Activated CD8-positive, alpha-beta memory T cell treated with anti-CD3 and anti-CD28 coated beads, Interleukin-2, amount 10 ng/mL, durations not matched to agents 7 days and 5 days (primary cell): ENCODE results near the gene HBM. TPM values are rescaled to one million over a fixed set of nuclear protein-coding genes. Genes with fewer than 3 reads are reported as not detected.
"Not testable (repeated sequence)": the region's sequence is repeated elsewhere in the genome, so short reads cannot be mapped to it uniquely, and the experiment has no call there.

Experiments
- ATAC-seq: fragments of 150-1000 bp; cut with Tn5 transposase; one replicate; pipeline ENCODE4 v1.10.0; 2021; ENCODE audit warnings: moderate library complexity
- CTCF ChIA-PET: fragments of 350-600 bp; sonication (Branson Sonifier 250); formaldehyde crosslinking; loops from one replicate; lab custom pipeline; 2021; ENCODE audit warnings: antibody characterized with exemption; lab: Charles Lee
- DNase-seq: peaks from one replicate; pipeline ENCODE4 v3.0.0-alpha.2; 2020
- H3K27ac Mint-ChIP-seq: one replicate; pipeline ENCODE4 v1.8.0; 2021; ENCODE audit warnings: mild to moderate bottlenecking, mixed read lengths
- H3K27me3 Mint-ChIP-seq: one replicate; pipeline ENCODE4 v1.8.0; 2021; ENCODE audit warnings: mixed read lengths
- H3K36me3 Mint-ChIP-seq: one replicate; pipeline ENCODE4 v1.8.0; 2021; ENCODE audit warnings: mild to moderate bottlenecking, mixed read lengths
- H3K4me1 Mint-ChIP-seq: one replicate; pipeline ENCODE4 v1.8.0; 2021; ENCODE audit warnings: mixed read lengths
- H3K4me3 Mint-ChIP-seq: one replicate; pipeline ENCODE4 v1.8.0; 2021; ENCODE audit warnings: mild to moderate bottlenecking, moderate library complexity, mixed read lengths
- H3K9me3 Mint-ChIP-seq: one replicate; pipeline ENCODE4 v1.8.0; 2022; ENCODE audit warnings: low read depth, mixed read lengths
- total RNA-seq, 2 experiments: library from RNA; stranded (reverse); gene quantifications; one replicate each; pipeline ENCODE4 v1.2.3, GENCODE V29; 2021

HBM gene
- total RNA-seq, 2 experiments from 2014 or later: not detected

DNA sequence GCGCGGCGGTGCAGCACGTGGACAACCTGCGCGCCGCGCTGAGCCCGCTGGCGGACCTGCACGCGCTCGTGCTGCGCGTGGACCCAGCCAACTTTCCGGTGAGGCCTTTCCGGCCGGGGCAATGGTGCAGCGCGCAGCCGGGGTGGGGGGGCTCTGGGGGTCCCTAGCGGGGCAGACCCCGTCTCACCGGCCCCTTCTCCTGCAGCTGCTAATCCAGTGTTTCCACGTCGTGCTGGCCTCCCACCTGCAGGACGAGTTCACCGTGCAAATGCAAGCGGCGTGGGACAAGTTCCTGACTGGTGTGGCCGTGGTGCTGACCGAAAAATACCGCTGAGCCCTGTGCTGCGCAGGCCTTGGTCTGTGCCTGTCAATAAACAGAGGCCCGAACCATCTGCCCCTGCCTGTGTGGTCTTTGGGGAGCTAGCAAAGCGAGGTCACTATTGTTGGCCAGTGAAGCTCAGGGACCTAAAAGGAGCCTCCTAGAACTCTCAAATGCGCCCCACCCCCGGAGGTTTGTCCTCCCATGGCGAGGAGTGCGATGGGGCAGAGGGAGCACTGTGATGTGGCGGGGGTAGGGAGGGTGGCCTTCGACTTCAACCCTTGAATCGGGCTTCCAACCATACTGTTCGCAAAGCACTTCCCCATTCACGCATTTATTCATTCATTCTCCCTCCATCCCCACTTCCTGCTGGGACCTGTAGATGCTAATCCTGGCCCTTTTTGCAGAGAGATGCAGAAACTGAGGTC, 770 bp downstream of the HBM start:
- Mint-ChIP-seq H3K27me3 (peaks cover 55% of the 10 kb centered on the region), H3K9me3 (no peaks in the 10 kb centered on the region), H3K4me1 (peaks cover 4% of the 10 kb centered on the region), H3K4me3 (no peak overlapping the region), H3K27ac (no peak overlapping the region), H3K36me3 (no peaks in the 10 kb centered on the region)
- ATAC-seq: no peak
- CTCF ChIA-PET: no interaction called here
- DNase-seq: no peak

DNA sequence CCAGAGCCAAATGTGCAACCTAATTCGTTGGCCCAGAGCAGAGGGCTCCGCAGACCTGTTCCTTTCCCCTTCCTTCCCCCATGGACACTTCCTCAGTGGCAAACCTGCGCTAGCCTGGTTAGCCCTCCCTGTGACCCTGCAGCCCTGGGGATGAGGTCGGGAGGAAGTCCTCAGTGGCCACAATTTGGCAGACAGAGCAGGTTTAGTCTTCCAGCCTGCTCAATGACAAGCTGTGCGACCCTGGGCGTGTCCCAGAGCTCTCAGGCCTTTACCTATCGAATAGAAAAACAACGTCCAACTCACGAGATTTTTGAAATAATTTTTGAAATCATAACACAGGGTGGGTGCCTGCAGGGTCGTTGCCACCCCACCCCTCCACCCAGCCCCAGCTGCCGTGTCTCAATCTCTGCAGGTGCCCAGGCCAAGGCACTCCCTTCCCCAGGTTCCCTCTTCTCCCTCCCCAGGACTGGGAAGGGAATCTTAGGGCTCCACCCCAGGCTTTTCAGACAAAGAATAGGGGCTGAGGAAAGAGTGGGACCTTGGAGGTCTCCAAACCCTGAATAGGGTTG, 1.4 kb downstream of the HBM start:
- CTCF ChIA-PET: interaction anchor here (1.6 kb wide), 1 partner anchor 102 kb away, joined by 4 read pairs; no protein-coding TSS in a partner anchor
- DNase-seq: no peak
- peaks cover 4% of the 10 kb centered on the region for H3K4me1 Mint-ChIP-seq
- H3K9me3 Mint-ChIP-seq: no peaks in the 10 kb centered on the region
- ATAC-seq: no peak
- no peak overlapping the region for H3K27ac Mint-ChIP-seq
- H3K27me3 Mint-ChIP-seq: peaks cover 59% of the 10 kb centered on the region
- H3K36me3 Mint-ChIP-seq: no peaks in the 10 kb centered on the region
- H3K4me3 Mint-ChIP-seq: no peak overlapping the region

DNA sequence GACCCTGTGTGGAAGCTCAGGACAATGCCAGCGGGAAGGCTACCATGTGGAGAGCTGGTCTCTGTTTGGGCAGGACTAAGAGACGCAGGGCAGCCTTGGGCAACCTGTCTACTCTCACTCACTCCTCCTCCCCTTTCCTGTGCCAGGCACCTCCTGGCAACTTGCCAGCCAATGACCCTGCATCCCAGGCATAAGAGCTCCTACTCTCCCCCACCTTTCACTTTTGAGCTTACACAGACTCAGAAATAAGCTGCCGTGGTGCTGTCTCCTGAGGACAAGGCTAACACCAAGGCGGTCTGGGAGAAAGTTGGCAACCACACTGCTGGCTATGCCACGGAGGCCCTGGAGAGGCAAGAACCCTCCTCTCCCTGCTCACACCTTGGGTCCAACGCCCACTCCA, 2.6 kb downstream of the HBM start:
- Mint-ChIP-seq H3K27me3 (peaks cover 62% of the 10 kb centered on the region), H3K4me3 (no peak overlapping the region), H3K27ac (no peak overlapping the region), H3K36me3 (no peaks in the 10 kb centered on the region), H3K4me1 (peaks cover 6% of the 10 kb centered on the region), H3K9me3 (no peaks in the 10 kb centered on the region)
- DNase-seq: no peak
- no peak for ATAC-seq
- CTCF ChIA-PET: interaction anchor here (1.4 to 1.9 kb wide), 3 partner anchors 12 to 103 kb away, joined by 4 to 7 read pairs (median 4); no protein-coding TSS in a partner anchor

DNA sequence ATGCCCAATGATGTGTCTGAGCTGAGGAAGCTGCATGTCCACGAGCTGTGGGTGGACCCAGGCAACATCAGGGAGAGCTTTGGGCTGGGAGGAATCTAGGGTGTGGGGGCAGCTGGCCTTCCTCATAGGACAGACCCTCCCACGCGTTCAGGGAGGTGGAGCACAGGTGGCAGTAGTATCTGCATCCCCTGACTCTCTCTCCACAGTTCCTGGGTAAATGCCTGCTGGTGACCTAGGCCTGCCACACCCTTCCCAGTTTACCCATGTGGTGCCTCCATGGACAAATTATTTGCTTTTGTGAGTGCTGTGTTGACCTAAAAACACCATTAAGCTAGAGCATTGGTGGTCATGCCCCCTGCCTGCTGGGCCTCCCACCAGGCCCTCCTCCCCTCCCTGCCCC, 3.2 kb downstream of the HBM start:
- CTCF ChIA-PET: interaction anchor here (1.4 to 1.9 kb wide), 2 partner anchors 13 to 62 kb away, joined by 4 to 7 read pairs; no protein-coding TSS in a partner anchor
- Mint-ChIP-seq H3K4me1 (peaks cover 8% of the 10 kb centered on the region), H3K27ac (no peak overlapping the region), H3K27me3 (peaks cover 66% of the 10 kb centered on the region), H3K9me3 (no peaks in the 10 kb centered on the region), H3K36me3 (no peaks in the 10 kb centered on the region), H3K4me3 (no peak overlapping the region)
- DNase-seq (no peak), ATAC-seq (no peak)

DNA sequence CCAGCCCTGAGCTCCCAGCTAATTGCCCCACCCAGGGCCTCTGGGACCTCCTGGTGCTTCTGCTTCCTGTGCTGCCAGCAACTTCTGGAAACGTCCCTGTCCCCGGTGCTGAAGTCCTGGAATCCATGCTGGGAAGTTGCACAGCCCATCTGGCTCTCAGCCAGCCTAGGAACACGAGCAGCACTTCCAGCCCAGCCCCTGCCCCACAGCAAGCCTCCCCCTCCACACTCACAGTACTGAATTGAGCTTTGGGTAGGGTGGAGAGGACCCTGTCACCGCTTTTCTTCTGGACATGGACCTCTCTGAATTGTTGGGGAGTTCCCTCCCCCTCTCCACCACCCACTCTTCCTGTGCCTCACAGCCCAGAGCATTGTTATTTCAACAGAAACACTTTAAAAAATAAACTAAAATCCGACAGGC, 4.3 kb downstream of the HBM start:
- not testable (repeated sequence) for ATAC-seq, DNase-seq, H3K36me3 Mint-ChIP-seq, H3K4me3 Mint-ChIP-seq, H3K27ac Mint-ChIP-seq, H3K9me3 Mint-ChIP-seq, H3K4me1 Mint-ChIP-seq
- CTCF ChIA-PET: interaction anchor here (1.0 to 1.9 kb wide), 2 partner anchors 10 to 63 kb away, joined by 3 to 7 read pairs; partner anchors contain the start of gene HBQ1
- H3K27me3 Mint-ChIP-seq: peaks cover 75% of the 10 kb centered on the region

DNA sequence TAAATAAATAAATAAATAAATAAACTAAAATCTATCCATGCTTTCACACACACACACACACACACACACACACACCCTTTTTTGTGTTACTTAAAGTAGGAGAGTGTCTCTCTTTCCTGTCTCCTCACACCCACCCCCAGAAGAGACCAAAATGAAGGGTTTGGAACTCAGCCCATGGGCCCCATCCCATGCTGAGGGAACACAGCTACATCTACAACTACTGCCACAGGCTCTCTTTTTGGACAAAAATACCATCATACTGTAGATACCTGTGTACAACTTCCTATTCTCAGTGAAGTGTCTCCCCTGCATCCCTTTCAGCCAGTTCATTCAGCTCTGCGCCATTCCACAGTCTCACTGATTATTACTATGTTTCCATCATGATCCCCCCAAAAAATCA, 5.0 kb downstream of the HBM start:
- Mint-ChIP-seq H3K9me3 (no peaks in the 10 kb centered on the region), H3K27ac (no peak overlapping the region), H3K27me3 (peaks cover 76% of the 10 kb centered on the region), H3K4me3 (no peak overlapping the region), H3K4me1 (peaks cover 7% of the 10 kb centered on the region), H3K36me3 (no peaks in the 10 kb centered on the region)
- ATAC-seq (no peak), DNase-seq (no peak)
- CTCF ChIA-PET: interaction anchor here (1.0 to 1.9 kb wide), 3 partner anchors 10 to 105 kb away, joined by 3 to 7 read pairs (median 4); partner anchors contain the start of gene HBQ1

DNA sequence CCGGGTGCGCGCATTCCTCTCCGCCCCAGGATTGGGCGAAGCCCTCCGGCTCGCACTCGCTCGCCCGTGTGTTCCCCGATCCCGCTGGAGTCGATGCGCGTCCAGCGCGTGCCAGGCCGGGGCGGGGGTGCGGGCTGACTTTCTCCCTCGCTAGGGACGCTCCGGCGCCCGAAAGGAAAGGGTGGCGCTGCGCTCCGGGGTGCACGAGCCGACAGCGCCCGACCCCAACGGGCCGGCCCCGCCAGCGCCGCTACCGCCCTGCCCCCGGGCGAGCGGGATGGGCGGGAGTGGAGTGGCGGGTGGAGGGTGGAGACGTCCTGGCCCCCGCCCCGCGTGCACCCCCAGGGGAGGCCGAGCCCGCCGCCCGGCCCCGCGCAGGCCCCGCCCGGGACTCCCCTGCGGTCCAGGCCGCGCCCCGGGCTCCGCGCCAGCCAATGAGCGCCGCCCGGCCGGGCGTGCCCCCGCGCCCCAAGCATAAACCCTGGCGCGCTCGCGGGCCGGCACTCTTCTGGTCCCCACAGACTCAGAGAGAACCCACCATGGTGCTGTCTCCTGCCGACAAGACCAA, 6.7 kb downstream of the HBM start, which contains the start of gene HBA2:
Gene HBA2, plus strand, starts transcription at position 503 of the 568 bp plus-strand sequence. Its CDS starts 37 bp downstream, at position 540.
- H3K27ac Mint-ChIP-seq, DNase-seq, H3K4me1 Mint-ChIP-seq, H3K9me3 Mint-ChIP-seq, H3K36me3 Mint-ChIP-seq, H3K4me3 Mint-ChIP-seq, CTCF ChIA-PET: not testable (repeated sequence)
- peaks cover 71% of the 10 kb centered on the region for H3K27me3 Mint-ChIP-seq
- peak; percentile 54 for ATAC-seq

DNA sequence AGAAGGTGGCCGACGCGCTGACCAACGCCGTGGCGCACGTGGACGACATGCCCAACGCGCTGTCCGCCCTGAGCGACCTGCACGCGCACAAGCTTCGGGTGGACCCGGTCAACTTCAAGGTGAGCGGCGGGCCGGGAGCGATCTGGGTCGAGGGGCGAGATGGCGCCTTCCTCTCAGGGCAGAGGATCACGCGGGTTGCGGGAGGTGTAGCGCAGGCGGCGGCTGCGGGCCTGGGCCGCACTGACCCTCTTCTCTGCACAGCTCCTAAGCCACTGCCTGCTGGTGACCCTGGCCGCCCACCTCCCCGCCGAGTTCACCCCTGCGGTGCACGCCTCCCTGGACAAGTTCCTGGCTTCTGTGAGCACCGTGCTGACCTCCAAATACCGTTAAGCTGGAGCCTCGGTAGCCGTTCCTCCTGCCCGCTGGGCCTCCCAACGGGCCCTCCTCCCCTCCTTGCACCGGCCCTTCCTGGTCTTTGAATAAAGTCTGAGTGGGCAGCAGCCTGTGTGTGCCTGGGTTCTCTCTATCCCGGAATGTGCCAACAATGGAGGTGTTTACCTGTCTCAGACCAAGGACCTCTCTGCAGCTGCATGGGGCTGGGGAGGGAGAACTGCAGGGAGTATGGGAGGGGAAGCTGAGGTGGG, 7.6 kb downstream of the HBM start:
- H3K9me3 Mint-ChIP-seq, H3K36me3 Mint-ChIP-seq, H3K4me3 Mint-ChIP-seq, H3K27ac Mint-ChIP-seq, DNase-seq, H3K4me1 Mint-ChIP-seq, ATAC-seq, CTCF ChIA-PET: not testable (repeated sequence)
- peaks cover 71% of the 10 kb centered on the region for H3K27me3 Mint-ChIP-seq

DNA sequence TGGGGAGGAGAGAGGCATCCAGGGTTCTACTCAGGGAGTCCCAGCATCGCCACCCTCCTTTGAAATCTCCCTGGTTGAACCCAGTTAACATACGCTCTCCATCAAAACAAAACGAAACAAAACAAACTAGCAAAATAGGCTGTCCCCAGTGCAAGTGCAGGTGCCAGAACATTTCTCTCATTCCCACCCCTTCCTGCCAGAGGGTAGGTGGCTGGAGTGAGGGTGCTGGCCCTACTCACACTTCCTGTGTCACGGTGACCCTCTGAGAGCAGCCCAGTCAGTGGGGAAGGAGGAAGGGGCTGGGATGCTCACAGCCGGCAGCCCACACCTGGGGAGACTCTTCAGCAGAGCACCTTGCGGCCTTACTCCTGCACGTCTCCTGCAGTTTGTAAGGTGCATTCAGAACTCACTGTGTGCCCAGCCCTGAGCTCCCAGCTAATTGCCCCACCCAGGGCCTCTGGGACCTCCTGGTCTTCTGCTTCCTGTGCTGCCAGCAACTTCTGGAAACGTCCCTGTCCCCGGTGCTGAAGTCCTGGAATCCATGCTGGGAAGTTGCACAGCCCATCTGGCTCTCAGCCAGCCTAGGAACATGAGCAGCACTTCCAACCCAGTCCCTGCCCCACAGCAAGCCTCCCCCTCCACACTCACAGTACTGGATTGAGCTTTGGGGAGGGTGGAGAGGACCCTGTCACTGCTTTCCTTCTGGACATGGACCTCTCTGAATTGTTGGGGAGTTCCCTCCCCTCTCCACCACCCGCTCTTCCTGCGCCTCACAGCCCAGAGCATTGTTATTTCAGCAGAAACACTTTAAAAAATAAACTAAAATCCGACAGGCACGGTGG, 8.4 kb downstream of the HBM start:
- not testable (repeated sequence) for DNase-seq, H3K4me1 Mint-ChIP-seq, H3K27ac Mint-ChIP-seq, H3K36me3 Mint-ChIP-seq, ATAC-seq, H3K4me3 Mint-ChIP-seq, H3K9me3 Mint-ChIP-seq
- H3K27me3 Mint-ChIP-seq: peaks cover 68% of the 10 kb centered on the region
- CTCF ChIA-PET: interaction anchor here (1.5 to 1.6 kb wide), 2 partner anchors 56 to 67 kb away, joined by 3 to 7 read pairs; no protein-coding TSS in a partner anchor

DNA sequence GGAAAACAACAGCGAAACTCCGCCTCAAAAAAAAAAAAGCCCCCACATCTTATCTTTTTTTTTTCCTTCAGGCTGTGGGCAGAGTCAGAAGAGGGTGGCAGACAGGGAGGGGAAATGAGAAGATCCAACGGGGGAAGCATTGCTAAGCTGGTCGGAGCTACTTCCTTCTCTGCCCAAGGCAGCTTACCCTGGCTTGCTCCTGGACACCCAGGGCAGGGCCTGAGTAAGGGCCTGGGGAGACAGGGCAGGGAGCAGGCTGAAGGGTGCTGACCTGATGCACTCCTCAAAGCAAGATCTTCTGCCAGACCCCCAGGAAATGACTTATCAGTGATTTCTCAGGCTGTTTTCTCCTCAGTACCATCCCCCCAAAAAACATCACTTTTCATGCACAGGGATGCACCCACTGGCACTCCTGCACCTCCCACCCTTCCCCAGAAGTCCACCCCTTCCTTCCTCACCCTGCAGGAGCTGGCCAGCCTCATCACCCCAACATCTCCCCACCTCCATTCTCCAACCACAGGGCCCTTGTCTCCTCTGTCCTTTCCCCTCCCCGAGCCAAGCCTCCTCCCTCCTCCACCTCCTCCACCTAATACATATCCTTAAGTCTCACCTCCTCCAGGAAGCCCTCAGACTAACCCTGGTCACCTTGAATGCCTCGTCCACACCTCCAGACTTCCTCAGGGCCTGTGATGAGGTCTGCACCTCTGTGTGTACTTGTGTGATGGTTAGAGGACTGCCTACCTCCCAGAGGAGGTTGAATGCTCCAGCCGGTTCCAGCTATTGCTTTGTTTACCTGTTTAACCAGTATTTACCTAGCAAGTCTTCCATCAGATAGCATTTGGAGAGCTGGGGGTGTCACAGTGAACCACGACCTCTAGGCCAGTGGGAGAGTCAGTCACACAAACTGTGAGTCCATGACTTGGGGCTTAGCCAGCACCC, 9.5 kb downstream of the HBM start:
- CTCF ChIA-PET: interaction anchor here (1.5 to 1.6 kb wide), 2 partner anchors 57 to 68 kb away, joined by 3 to 7 read pairs; no protein-coding TSS in a partner anchor
- Mint-ChIP-seq H3K4me3 (no peak overlapping the region), H3K9me3 (no peaks in the 10 kb centered on the region)

DNA sequence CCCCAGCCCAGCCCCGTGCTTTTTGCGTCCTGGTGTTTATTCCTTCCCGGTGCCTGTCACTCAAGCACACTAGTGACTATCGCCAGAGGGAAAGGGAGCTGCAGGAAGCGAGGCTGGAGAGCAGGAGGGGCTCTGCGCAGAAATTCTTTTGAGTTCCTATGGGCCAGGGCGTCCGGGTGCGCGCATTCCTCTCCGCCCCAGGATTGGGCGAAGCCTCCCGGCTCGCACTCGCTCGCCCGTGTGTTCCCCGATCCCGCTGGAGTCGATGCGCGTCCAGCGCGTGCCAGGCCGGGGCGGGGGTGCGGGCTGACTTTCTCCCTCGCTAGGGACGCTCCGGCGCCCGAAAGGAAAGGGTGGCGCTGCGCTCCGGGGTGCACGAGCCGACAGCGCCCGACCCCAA, 10.2 kb downstream of the HBM start:
- H3K36me3 Mint-ChIP-seq, H3K9me3 Mint-ChIP-seq, DNase-seq, ATAC-seq, CTCF ChIA-PET, H3K4me3 Mint-ChIP-seq, H3K4me1 Mint-ChIP-seq, H3K27ac Mint-ChIP-seq: not testable (repeated sequence)
- peaks cover 64% of the 10 kb centered on the region for H3K27me3 Mint-ChIP-seq

More for the DNA sequence above, 9.5 kb downstream of the HBM start:
- Mint-ChIP-seq H3K27ac (no peak overlapping the region), H3K4me1 (peaks cover 10% of the 10 kb centered on the region), H3K36me3 (no peaks in the 10 kb centered on the region), H3K27me3 (peaks cover 67% of the 10 kb centered on the region)
- no peak for DNase-seq
- ATAC-seq: no peak
